HepG2 (cell line): ENCODE measurements around the gene JADE2. TPM values are rescaled to one million over a fixed set of nuclear protein-coding genes. Genes with fewer than 3 reads are reported as not detected.

Experiments
- BHLHE40 ChIP-seq: IDR thresholded peaks from 2 replicates; pipeline ENCODE4 v1.6.1; 2011; ENCODE audit warnings: low read length, improper control_type of control experiment
- GATAD2A ChIP-seq: IDR thresholded peaks from 2 replicates; pipeline ENCODE4 v1.6.1; 2016
- HMGA1 ChIP-seq: sonication (generic); formaldehyde crosslinking; conservative IDR thresholded peaks from 2 replicates; pipeline ENCODE4 v1.4.0; 2020; ENCODE audit warnings: missing genetic modification reagents
- HNF4G ChIP-seq, 2 experiments: sonication (generic) in 1 of 2; formaldehyde crosslinking in 1 of 2; IDR thresholded peaks; 2 replicates each; pipeline versions ENCODE4 v1.4.0 to v1.6.1; 2011 to 2020; ENCODE audit warnings: borderline replicate concordance in 2 of 2, low read depth in 2 of 2, mild to moderate bottlenecking in 2 of 2, low read length in 1 of 2, missing genetic modification reagents in 1 of 2, moderate library complexity in 1 of 2
- KMT2B ChIP-seq: IDR thresholded peaks from 2 replicates; pipeline ENCODE4 v1.6.1; 2016; ENCODE audit warnings: missing genetic modification reagents, missing compliant biosample characterization
- MYC ChIP-seq: sonication (generic); formaldehyde crosslinking; IDR thresholded peaks from 2 replicates; pipeline ENCODE4 v1.9.0; 2021; ENCODE audit warnings: missing genetic modification reagents, borderline replicate concordance
- NR1H2 ChIP-seq: sonication (generic); formaldehyde crosslinking; IDR thresholded peaks from 2 replicates; pipeline ENCODE4 v1.8.1; 2022; ENCODE audit warnings: low read depth, missing genetic modification reagents, borderline replicate concordance
- RBFOX2 ChIP-seq: fragments of 200-400 bp; formaldehyde crosslinking; IDR thresholded peaks from 2 replicates; pipeline ENCODE4 v1.6.1; 2017; ENCODE audit warnings: low read depth, mild to moderate bottlenecking, low read length
- REL ChIP-seq: sonication (generic); formaldehyde crosslinking; conservative IDR thresholded peaks from 2 replicates; pipeline ENCODE4 v1.8.0; 2022; ENCODE audit warnings: mild to moderate bottlenecking, missing genetic modification reagents, moderate library complexity
- RFXAP ChIP-seq: sonication (generic); formaldehyde crosslinking; IDR thresholded peaks from 2 replicates; pipeline ENCODE4 v1.4.0; 2020; ENCODE audit warnings: missing genetic modification reagents, borderline replicate concordance
- SALL1 ChIP-seq: sonication (generic); formaldehyde crosslinking; IDR thresholded peaks from 2 replicates; pipeline ENCODE4 v1.8.0; 2022; ENCODE audit warnings: mild to moderate bottlenecking, missing genetic modification reagents
- SKIL ChIP-seq: sonication (generic); formaldehyde crosslinking; IDR thresholded peaks from 2 replicates; pipeline ENCODE4 v1.8.0; 2022; ENCODE audit warnings: missing genetic modification reagents, mild to moderate bottlenecking, moderate library complexity, borderline replicate concordance
- ZGPAT ChIP-seq: IDR thresholded peaks from 2 replicates; pipeline ENCODE4 v1.6.1; 2016; ENCODE audit warnings: mild to moderate bottlenecking
- ZNF274 ChIP-seq: sonication (generic); formaldehyde crosslinking; IDR thresholded peaks from 2 replicates; pipeline ENCODE4 v1.5.1; 2020; ENCODE audit warnings: mild to moderate bottlenecking, missing genetic modification reagents
- ZNF446 ChIP-seq: sonication (generic); formaldehyde crosslinking; IDR thresholded peaks from 2 replicates; pipeline ENCODE4 v1.5.0; 2020; ENCODE audit warnings: mild to moderate bottlenecking, missing genetic modification reagents
- ZNF614 ChIP-seq: IDR thresholded peaks from 2 replicates; pipeline ENCODE4 v1.6.1; 2018; ENCODE audit warnings: missing biosample characterization, missing genetic modification reagents, inconsistent platforms, borderline replicate concordance
- polyA plus RNA-seq, 8 experiments: library from polyadenylated mRNA; depleted of rRNA in 3 of 8; stranded (reverse) in 7 of 8; unstranded in 1 of 8; fragments of >200 nt; fragmentation: Illumina TruSeq in 4 of 8; extraction: Trizol in 4 of 8; gene quantifications; 2 replicates each; pipeline versions ENCODE4 v1.2.1 to v1.2.3, GENCODE V29; 2011 to 2016; ENCODE audit warnings: low read depth in 4 of 8, missing spikeins in 1 of 8, mixed read lengths in 1 of 8; ENCODE audit not compliant: insufficient read depth in 1 of 8
- total RNA-seq, 5 experiments: library from RNA; depleted of rRNA; stranded (reverse); fragments of >200 nt; fragmentation: Illumina TruSeq; extraction: Trizol; gene quantifications; 2 replicates each; pipeline ENCODE4 v1.2.3, GENCODE V29; 2016; ENCODE audit warnings: low read depth in 1 of 5
- TF ChIP-seq, protein P1 (sequence below): sonication (generic); formaldehyde crosslinking; IDR thresholded peaks from 2 replicates; pipeline ENCODE4 v1.4.0; 2020; ENCODE audit warnings: missing genetic modification reagents
- TF ChIP-seq, protein P2 (sequence below): sonication (generic); formaldehyde crosslinking; IDR thresholded peaks from 2 replicates; pipeline ENCODE4 v1.5.0; 2020; ENCODE audit warnings: missing genetic modification reagents
- TF ChIP-seq, protein P3 (sequence below): sonication (generic); IDR thresholded peaks from 2 replicates; pipeline ENCODE4 v1.6.1; 2016; ENCODE audit warnings: low read depth, borderline replicate concordance

The JADE2 gene
- total and polyA plus RNA-seq, 2 of the 13 experiments (the other 11 are each of a cell fraction or from before 2014, with no cell fraction given) = 7.5 to 15.1 TPM

DNA sequence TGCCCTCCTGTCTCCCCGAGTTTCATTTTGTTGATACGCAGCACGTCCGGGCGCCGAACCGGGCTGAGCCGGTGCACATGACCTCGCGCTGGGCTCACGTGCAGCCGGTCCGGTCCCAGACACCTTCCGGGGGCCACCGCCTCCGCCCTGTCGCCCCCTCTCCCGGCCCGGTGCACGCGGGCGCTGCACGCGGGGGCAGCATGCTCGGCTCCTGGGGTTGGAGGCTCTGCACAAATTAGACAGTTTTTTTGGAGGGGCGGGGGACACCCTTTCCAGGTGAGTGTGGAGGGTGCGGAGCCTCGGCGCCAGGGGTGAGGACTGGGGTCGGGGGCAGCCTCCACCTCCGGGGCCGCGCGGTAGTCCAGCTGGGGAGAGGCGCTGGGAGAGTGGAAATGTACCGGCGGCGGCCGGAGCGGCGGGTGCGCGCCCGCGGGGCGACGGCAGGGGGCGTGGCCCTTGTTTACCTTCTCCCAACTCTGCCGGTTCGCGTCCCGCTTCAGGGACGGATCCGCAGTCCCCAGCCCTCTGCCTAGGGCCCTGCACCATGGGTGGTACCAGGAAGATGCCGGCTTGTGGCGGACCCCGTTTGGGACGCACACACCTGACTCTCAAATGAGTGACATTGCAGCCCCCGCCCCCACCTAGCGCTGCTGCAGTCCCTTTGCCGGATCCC lies 1.1 kb downstream of the JADE2 start (continued):
- TF ChIP-seq SKIL = peak; percentile 22; the same call in 1 of the 2 replicates
- TF ChIP-seq GATAD2A (CRISPR knock-in tag) = peak; percentile 18; the same call in 1 of the 2 replicates
- peak; percentile 92 for TF ChIP-seq MYC (CRISPR knock-in tag)
- 0 out of 2 replicates have a peak, but pooled peaks have one; percentile 34 for TF ChIP-seq ZNF614 (CRISPR knock-in tag)
- TF ChIP-seq KMT2B (CRISPR knock-in tag) = no peak; the same call in none of the 2 replicates
- TF ChIP-seq HNF4G (IDR thresholded peaks at IDR 0.05; ENCODE audit: borderline replicate concordance, low read depth, low read length) = no peak
- peak; percentile 35; the same call in 1 of the 2 replicates for TF ChIP-seq HNF4G (CRISPR knock-in tag; IDR thresholded peaks at IDR 0.05; ENCODE audit: borderline replicate concordance, low read depth)
- TF ChIP-seq RBFOX2 = peak; percentile 96
- peak; percentile 93 for TF ChIP-seq BHLHE40
- 0 out of 2 replicates have a peak, but pooled peaks have one; percentile 66 for TF ChIP-seq ZNF446 (CRISPR knock-in tag)
- no peak for TF ChIP-seq NR1H2
- TF ChIP-seq REL (CRISPR knock-in tag) = 0 out of 2 replicates have a peak, but pooled peaks have one; percentile 22
- TF ChIP-seq, protein P1, sequence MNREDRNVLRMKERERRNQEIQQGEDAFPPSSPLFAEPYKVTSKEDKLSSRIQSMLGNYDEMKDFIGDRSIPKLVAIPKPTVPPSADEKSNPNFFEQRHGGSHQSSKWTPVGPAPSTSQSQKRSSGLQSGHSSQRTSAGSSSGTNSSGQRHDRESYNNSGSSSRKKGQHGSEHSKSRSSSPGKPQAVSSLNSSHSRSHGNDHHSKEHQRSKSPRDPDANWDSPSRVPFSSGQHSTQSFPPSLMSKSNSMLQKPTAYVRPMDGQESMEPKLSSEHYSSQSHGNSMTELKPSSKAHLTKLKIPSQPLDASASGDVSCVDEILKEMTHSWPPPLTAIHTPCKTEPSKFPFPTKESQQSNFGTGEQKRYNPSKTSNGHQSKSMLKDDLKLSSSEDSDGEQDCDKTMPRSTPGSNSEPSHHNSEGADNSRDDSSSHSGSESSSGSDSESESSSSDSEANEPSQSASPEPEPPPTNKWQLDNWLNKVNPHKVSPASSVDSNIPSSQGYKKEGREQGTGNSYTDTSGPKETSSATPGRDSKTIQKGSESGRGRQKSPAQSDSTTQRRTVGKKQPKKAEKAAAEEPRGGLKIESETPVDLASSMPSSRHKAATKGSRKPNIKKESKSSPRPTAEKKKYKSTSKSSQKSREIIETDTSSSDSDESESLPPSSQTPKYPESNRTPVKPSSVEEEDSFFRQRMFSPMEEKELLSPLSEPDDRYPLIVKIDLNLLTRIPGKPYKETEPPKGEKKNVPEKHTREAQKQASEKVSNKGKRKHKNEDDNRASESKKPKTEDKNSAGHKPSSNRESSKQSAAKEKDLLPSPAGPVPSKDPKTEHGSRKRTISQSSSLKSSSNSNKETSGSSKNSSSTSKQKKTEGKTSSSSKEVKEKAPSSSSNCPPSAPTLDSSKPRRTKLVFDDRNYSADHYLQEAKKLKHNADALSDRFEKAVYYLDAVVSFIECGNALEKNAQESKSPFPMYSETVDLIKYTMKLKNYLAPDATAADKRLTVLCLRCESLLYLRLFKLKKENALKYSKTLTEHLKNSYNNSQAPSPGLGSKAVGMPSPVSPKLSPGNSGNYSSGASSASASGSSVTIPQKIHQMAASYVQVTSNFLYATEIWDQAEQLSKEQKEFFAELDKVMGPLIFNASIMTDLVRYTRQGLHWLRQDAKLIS (CRISPR knock-in tag) = no peak
- peak; percentile 53; the same call in 1 of the 2 replicates for TF ChIP-seq RFXAP (CRISPR knock-in tag)
- TF ChIP-seq, protein P2, sequence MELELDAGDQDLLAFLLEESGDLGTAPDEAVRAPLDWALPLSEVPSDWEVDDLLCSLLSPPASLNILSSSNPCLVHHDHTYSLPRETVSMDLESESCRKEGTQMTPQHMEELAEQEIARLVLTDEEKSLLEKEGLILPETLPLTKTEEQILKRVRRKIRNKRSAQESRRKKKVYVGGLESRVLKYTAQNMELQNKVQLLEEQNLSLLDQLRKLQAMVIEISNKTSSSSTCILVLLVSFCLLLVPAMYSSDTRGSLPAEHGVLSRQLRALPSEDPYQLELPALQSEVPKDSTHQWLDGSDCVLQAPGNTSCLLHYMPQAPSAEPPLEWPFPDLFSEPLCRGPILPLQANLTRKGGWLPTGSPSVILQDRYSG (CRISPR knock-in tag) = peak; percentile 75; the same call in 1 of the 2 replicates
- TF ChIP-seq HMGA1 (CRISPR knock-in tag) = no peak
- TF ChIP-seq ZNF274 (CRISPR knock-in tag) = no peak; the same call in 1 of the 2 replicates
- peak; percentile 76 for TF ChIP-seq ZGPAT (CRISPR knock-in tag)
- peak; percentile 41 for TF ChIP-seq SALL1 (CRISPR knock-in tag)
- TF ChIP-seq, protein P3, sequence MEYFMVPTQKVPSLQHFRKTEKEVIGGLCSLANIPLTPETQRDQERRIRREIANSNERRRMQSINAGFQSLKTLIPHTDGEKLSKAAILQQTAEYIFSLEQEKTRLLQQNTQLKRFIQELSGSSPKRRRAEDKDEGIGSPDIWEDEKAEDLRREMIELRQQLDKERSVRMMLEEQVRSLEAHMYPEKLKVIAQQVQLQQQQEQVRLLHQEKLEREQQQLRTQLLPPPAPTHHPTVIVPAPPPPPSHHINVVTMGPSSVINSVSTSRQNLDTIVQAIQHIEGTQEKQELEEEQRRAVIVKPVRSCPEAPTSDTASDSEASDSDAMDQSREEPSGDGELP = peak; percentile 62; the same call in 1 of the 2 replicates
